ENCODE data around the gene NOTO. TPM values are rescaled to one million over a fixed set of nuclear protein-coding genes. Genes with fewer than 3 reads are reported as not detected.

Gene NOTO
- total and polyA plus RNA-seq, 2 donors (not counting 1 experiment from before 2014, with no cell fraction given) = not detected

DNA sequence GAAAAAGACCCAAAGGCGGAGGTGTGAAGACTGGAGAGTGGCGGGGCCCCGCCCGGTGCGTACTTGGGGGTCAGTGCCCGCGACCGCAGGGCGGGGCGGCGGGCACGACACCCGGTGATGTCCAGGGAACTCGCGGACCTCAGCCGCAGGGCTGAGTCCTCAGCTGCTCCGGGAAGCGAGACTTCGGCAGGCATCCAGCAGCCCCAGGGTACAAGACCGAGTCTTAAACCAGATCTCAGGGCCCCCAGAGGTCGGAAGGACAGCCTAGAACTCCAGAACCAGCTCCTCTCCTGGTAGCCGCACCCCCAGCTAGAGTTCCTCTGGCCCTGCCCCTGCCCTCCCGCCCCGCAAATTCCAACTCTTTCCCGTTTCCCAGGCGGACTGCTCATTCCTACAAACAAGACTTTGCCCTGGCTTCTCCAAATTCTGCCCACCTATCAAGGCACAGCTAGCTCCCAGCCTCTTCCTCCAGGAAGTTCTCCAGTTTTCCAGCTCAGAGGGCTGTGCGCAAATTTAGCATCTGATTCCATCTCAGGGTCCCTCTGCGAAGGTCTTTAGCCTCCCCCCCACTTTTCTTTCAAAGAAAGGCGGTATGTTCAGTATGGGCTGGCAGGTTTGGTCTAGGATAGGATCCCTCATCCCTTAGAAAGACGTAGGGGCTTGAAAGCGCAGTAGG, 26.0 kb upstream of the NOTO start:
- Histone ChIP-seq H3K9me3 (ENCODE audit: control extremely low read depth in 1 of 3, control insufficient read depth in 2 of 3, insufficient read depth in 1 of 3, low read length in 2 of 3) (no peaks in the 10 kb centered on the region), H3K9ac (ENCODE audit: low read length) (peak overlapping the region; percentile 67), H4K20me1 (ENCODE audit: control insufficient read depth, insufficient read depth, low read length, poor library complexity, severe bottlenecking) (no peaks in the 10 kb centered on the region), H3K36me3 (replicated peaks in 1 of 2; ENCODE audit: control extremely low read depth in 1 of 2, control insufficient read depth in 1 of 2, extremely low read depth in 1 of 2, insufficient read depth in 2 of 2, low read length in 1 of 2) (no peaks in the 10 kb centered on the region), H2AFZ (ENCODE audit: insufficient read depth, low read depth, low read length, poor library complexity, severe bottlenecking) (peak overlapping the region; percentile 94), H3K4me1 (ENCODE audit: control insufficient read depth in 2 of 2, insufficient read depth in 2 of 2, low read length in 2 of 2) (peaks cover 24 to 28% of the 10 kb centered on the region in 2 donors), H3K27ac (ENCODE audit: low read length in 2 of 2) (peak overlapping the region in 1 of 2 donors; percentile 19), H3K27me3 (replicated peaks in 1 of 4; ENCODE audit: control extremely low read depth in 1 of 4, control insufficient read depth in 3 of 4, insufficient read depth in 4 of 4, low read length in 3 of 4) (peaks cover 0 to 58% (median 16%) of the 10 kb centered on the region in 4 experiments), H3K4me3 (ENCODE audit: control extremely low read depth in 1 of 5, extremely low read depth in 1 of 5, insufficient read depth in 1 of 5, low read depth in 2 of 5, low read length in 4 of 5) (peak overlapping the region in 4 of 5 experiments; percentile 51 to 76 (median 68)), H3K79me2 (ENCODE audit: control insufficient read depth, insufficient read depth, low read length) (no peaks in the 10 kb centered on the region), H3K4me2 (replicated peaks; ENCODE audit: low read depth, low read length, poor library complexity, severe bottlenecking) (peak overlapping the region; percentile 89)
- ChIA-PET POLR2A (no interaction called here), CTCF (interaction anchor here (0.8 to 6.6 kb wide), 34 partner anchors 11 to 1478 kb away, joined by 3 to 137 read pairs (median 6); partner anchors contain the start of genes ALMS1, CCT7, EMX1 and PRADC1)
- ATAC-seq (ENCODE audit: low read depth) (no peak), DNase-seq (peak; percentile 61)
- WGBS (ENCODE audit: insufficient coverage) = 3% methylated on average over 28 of the region's 31 CpGs
- TF ChIP-seq, protein P1, sequence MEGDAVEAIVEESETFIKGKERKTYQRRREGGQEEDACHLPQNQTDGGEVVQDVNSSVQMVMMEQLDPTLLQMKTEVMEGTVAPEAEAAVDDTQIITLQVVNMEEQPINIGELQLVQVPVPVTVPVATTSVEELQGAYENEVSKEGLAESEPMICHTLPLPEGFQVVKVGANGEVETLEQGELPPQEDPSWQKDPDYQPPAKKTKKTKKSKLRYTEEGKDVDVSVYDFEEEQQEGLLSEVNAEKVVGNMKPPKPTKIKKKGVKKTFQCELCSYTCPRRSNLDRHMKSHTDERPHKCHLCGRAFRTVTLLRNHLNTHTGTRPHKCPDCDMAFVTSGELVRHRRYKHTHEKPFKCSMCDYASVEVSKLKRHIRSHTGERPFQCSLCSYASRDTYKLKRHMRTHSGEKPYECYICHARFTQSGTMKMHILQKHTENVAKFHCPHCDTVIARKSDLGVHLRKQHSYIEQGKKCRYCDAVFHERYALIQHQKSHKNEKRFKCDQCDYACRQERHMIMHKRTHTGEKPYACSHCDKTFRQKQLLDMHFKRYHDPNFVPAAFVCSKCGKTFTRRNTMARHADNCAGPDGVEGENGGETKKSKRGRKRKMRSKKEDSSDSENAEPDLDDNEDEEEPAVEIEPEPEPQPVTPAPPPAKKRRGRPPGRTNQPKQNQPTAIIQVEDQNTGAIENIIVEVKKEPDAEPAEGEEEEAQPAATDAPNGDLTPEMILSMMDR (IDR thresholded peaks at IDR 0.05) = no peak
- TF ChIP-seq EZH2 (IDR thresholded peaks at IDR 0.05; ENCODE audit: borderline replicate concordance, insufficient read depth, low read depth, low read length, poor library complexity, severe bottlenecking) = no peak
- peak overlapping the region; percentile 3 for H3K27ac Mint-ChIP-seq
- H3K4me1 Mint-ChIP-seq = peaks cover 16% of the 10 kb centered on the region
- H3K4me3 Mint-ChIP-seq = peak overlapping the region; percentile 94
- H3K27me3 Mint-ChIP-seq = peaks cover 59% of the 10 kb centered on the region
- intact Hi-C loops (cut with micrococcal nuclease) = loop anchor here (2.0 to 10.0 kb wide), 4 partner anchors 14 to 1252 kb away; partner anchors contain the start of gene RAB11FIP5
- H3K9me3 Mint-ChIP-seq (ENCODE audit: insufficient read depth) = no peaks in the 10 kb centered on the region

Data from B cell (primary cell).